Fibroblast of lung (primary cell): Measurements from ENCODE around the gene WWC1.

ENCODE experiments used
- CTCF ChIP-seq, 2 donors: IDR thresholded peaks in 1 of 2; conservative IDR thresholded peaks in 1 of 2; 1 replicate in 1 of 2; 2 replicates in 1 of 2; pipeline ENCODE4 v1.5.1; 2011 to 2012; ENCODE audit warnings: low read length in 2 of 2, control low read depth in 1 of 2, inconsistent platforms in 1 of 2, low read depth in 1 of 2, mild to moderate bottlenecking in 1 of 2
- EZH2 ChIP-seq: IDR thresholded peaks from 2 replicates; pipeline ENCODE4 v1.5.1; 2012; ENCODE audit warnings: low read length, control low read depth, mild to moderate bottlenecking; ENCODE audit errors: missing control alignments

GRCh38 chr5:168291342-168291963 is at the start of gene WWC1:
- TF ChIP-seq CTCF (conservative IDR thresholded peaks at IDR 0.05 in 1 of 2, IDR thresholded peaks at IDR 0.05 in 1 of 2; ENCODE audit: low read depth in 1 of 2, low read length in 2 of 2): no peak
- TF ChIP-seq EZH2: no peak
